Islet precursor cell (in vitro differentiated cells): ENCODE measurements around the gene RAPH1.
"Not testable (repeated sequence)": the region's sequence is repeated elsewhere in the genome, so short reads cannot be mapped to it uniquely, and the experiment has no call there.

Experiments
- DNase-seq: peaks from one replicate; pipeline ENCODE4 v3.0.0-alpha.2; 2018

RAPH1 gene

GRCh38 chr2:203547356-203547755 is 12.3 kb upstream of the RAPH1 start:
- DNase-seq, result no peak

GRCh38 chr2:203544402-203544801 is 9.3 kb upstream of the RAPH1 start:
- no peak for DNase-seq

GRCh38 chr2:203543898-203544328 is 8.8 kb upstream of the RAPH1 start:
- DNase-seq, result no peak

GRCh38 chr2:203540598-203540997 is 5.5 kb upstream of the RAPH1 start:
- not testable (repeated sequence) for DNase-seq

- DNase-seq, result not testable (repeated sequence)
Observed at GRCh38 chr2:203538237-203538636, 3.1 kb upstream of the RAPH1 start.

GRCh38 chr2:203536586-203536951 is 1.5 kb upstream of the RAPH1 start:
- DNase-seq, result not testable (repeated sequence)

- no peak for DNase-seq
Observed at GRCh38 chr2:203535784-203536585, 884 bp upstream of the RAPH1 start.

- no peak for DNase-seq
Observed at GRCh38 chr2:203534621-203535077, 452 bp downstream of the RAPH1 start.

- no peak for DNase-seq
Observed at GRCh38 chr2:203533676-203534591, 1.2 kb downstream of the RAPH1 start.

- DNase-seq, result no peak
Observed at GRCh38 chr2:203532957-203533658, 2.0 kb downstream of the RAPH1 start.

GRCh38 chr2:203527719-203528118 is 7.4 kb downstream of the RAPH1 start:
- DNase-seq, result no peak

- DNase-seq, result not testable (repeated sequence)
Observed at GRCh38 chr2:203513268-203513667, 21.8 kb downstream of the RAPH1 start.

- DNase-seq, result no peak
Observed at GRCh38 chr2:203510941-203511305, 24.2 kb downstream of the RAPH1 start.

- no peak for DNase-seq
Observed at GRCh38 chr2:203510256-203510940, 24.7 kb downstream of the RAPH1 start.

GRCh38 chr2:203503460-203503859 is 31.6 kb downstream of the RAPH1 start:
- not testable (repeated sequence) for DNase-seq

- no peak for DNase-seq
Observed at GRCh38 chr2:203501873-203502272, 33.2 kb downstream of the RAPH1 start.

- DNase-seq, result no peak
Observed at GRCh38 chr2:203500951-203501350, 34.1 kb downstream of the RAPH1 start.

- no peak for DNase-seq
Observed at GRCh38 chr2:203500297-203500696, 34.8 kb downstream of the RAPH1 start.

GRCh38 chr2:203498161-203498560 is 36.9 kb downstream of the RAPH1 start:
- no peak for DNase-seq

- DNase-seq, result no peak
Observed at GRCh38 chr2:203492965-203493364, 42.1 kb downstream of the RAPH1 start.

GRCh38 chr2:203490391-203490790 is 44.7 kb downstream of the RAPH1 start:
- DNase-seq, result no peak

GRCh38 chr2:203489531-203489930 is 45.6 kb downstream of the RAPH1 start:
- no peak for DNase-seq
